COLO668 (cell line): ENCODE data around the gene KRT10.
"Not testable (repeated sequence)": the region's sequence is repeated elsewhere in the genome, so short reads cannot be mapped to it uniquely, and the experiment has no call there.

Source experiments
- DNase-seq: peaks from one replicate; lab custom pipeline; 2025; ENCODE audit not compliant: unreplicated experiment; lab: John Stamatoyannopoulos, UW

The KRT10 gene

GRCh38 chr17:40822132-40822812, at the start of gene KRT10:
KRT10 (minus strand) TSS chr17:40822614; CDS start chr17:40822585, 29 bp downstream.
- no peak for DNase-seq

GRCh38 chr17:40871316-40871715, 48.9 kb upstream of the KRT10 start:
- no peak for DNase-seq

GRCh38 chr17:40870136-40870535, 47.7 kb upstream of the KRT10 start:
- no peak for DNase-seq

GRCh38 chr17:40866838-40867237, 44.4 kb upstream of the KRT10 start, which contains the start of gene KRT12:
KRT12 (minus strand) TSS chr17:40867223; CDS start chr17:40867186, 37 bp downstream.
- no peak for DNase-seq

GRCh38 chr17:40864661-40865390, 42.4 kb upstream of the KRT10 start:
- DNase-seq: no peak

- DNase-seq: no peak
These were observed 40.7 kb upstream of the KRT10 start for GRCh38 chr17:40862985-40863733.

GRCh38 chr17:40859536-40859935, 37.1 kb upstream of the KRT10 start:
- no peak for DNase-seq

- not testable (repeated sequence) for DNase-seq
These were observed 36.3 kb upstream of the KRT10 start for GRCh38 chr17:40858667-40859066.

GRCh38 chr17:40857535-40857934, 35.1 kb upstream of the KRT10 start:
- no peak for DNase-seq

GRCh38 chr17:40854175-40854814, 31.9 kb upstream of the KRT10 start:
- no peak for DNase-seq

GRCh38 chr17:40852364-40852763, 29.9 kb upstream of the KRT10 start:
- DNase-seq: no peak

GRCh38 chr17:40850293-40850972, 28.0 kb upstream of the KRT10 start:
- no peak for DNase-seq

GRCh38 chr17:40849723-40850122, 27.3 kb upstream of the KRT10 start:
- DNase-seq: no peak

GRCh38 chr17:40848583-40849235, 26.3 kb upstream of the KRT10 start:
- DNase-seq: no peak

- no peak for DNase-seq
These were observed 24.2 kb upstream of the KRT10 start for GRCh38 chr17:40846515-40847144.

- no peak for DNase-seq
These were observed 22.3 kb upstream of the KRT10 start for GRCh38 chr17:40844671-40845107.

- no peak for DNase-seq
These were observed 20.8 kb upstream of the KRT10 start for GRCh38 chr17:40843242-40843641.

- no peak for DNase-seq
These were observed 18.8 kb upstream of the KRT10 start for GRCh38 chr17:40841246-40841645.

- no peak for DNase-seq
These were observed 16.8 kb upstream of the KRT10 start for GRCh38 chr17:40839194-40839593.

GRCh38 chr17:40836020-40836419, 13.6 kb upstream of the KRT10 start:
- no peak for DNase-seq
